Measurements from ENCODE around the gene MMRN1. TPM values are rescaled to one million over a fixed set of nuclear protein-coding genes. Genes with fewer than 3 reads are reported as not detected.
"Not testable (repeated sequence)": the region's sequence is repeated elsewhere in the genome, so short reads cannot be mapped to it uniquely, and the experiment has no call there.

Gene MMRN1
- total RNA-seq, 4 donors from 2014 or later: 3.0 to 27.9 (median 8.0) TPM

DNA sequence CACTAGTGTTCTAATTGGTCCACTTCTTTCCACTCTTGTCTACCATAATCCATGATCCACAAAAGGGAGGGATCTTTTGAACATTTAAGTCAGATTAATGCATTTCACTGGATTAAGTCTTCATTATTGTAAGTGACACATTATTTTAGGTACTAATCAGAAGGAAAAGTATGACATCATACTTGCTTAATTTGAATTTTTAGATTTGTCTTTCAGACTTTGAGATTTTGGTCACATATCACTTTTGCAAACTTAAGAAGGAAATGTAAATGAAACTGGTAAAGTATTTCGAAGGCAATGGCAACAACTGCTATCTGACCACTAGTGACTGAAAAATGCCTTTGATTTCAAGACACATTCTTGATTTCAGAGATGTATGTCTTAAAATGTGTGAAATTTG, 5.2 kb downstream of the MMRN1 start:
- no peak for DNase-seq
- H3K9me3 ChIP-seq: no peaks in the 10 kb centered on the region
- TF ChIP-seq, protein P1, sequence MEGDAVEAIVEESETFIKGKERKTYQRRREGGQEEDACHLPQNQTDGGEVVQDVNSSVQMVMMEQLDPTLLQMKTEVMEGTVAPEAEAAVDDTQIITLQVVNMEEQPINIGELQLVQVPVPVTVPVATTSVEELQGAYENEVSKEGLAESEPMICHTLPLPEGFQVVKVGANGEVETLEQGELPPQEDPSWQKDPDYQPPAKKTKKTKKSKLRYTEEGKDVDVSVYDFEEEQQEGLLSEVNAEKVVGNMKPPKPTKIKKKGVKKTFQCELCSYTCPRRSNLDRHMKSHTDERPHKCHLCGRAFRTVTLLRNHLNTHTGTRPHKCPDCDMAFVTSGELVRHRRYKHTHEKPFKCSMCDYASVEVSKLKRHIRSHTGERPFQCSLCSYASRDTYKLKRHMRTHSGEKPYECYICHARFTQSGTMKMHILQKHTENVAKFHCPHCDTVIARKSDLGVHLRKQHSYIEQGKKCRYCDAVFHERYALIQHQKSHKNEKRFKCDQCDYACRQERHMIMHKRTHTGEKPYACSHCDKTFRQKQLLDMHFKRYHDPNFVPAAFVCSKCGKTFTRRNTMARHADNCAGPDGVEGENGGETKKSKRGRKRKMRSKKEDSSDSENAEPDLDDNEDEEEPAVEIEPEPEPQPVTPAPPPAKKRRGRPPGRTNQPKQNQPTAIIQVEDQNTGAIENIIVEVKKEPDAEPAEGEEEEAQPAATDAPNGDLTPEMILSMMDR (IDR thresholded peaks at IDR 0.05): no peak
- no peak for TF ChIP-seq EP300 (IDR thresholded peaks at IDR 0.05; ENCODE audit: low read depth)
- TF ChIP-seq POLR2AphosphoS5 (IDR thresholded peaks at IDR 0.05): no peak
- TF ChIP-seq POLR2A (IDR thresholded peaks at IDR 0.05): no peak
- H3K36me3 ChIP-seq: no peaks in the 10 kb centered on the region
- WGBS, 2 donors (ENCODE audit: low coverage in 1 of 2): 78 to 93% methylated on average over 1 of the region's 1 CpG
- H3K4me1 ChIP-seq: no peaks in the 10 kb centered on the region
- no peak overlapping the region for H3K27ac ChIP-seq
- intact Hi-C loops (cut with DNase I; ENCODE audit: low total_unique reads): loop anchor here (10.0 kb wide), 1 partner anchor 675 kb away; no protein-coding TSS in a partner anchor
- in situ Hi-C loops (cut with MboI; ENCODE audit: low pct_ligation_motif_present in 1 of 4, low pct_unique_long_range_greater_than_20kb in 1 of 4, low sequenced_read_pairs in 3 of 4): loop anchor here (25.0 kb wide), 3 partner anchors 463 to 738 kb away; no protein-coding TSS in a partner anchor
- no peak overlapping the region for H3K4me3 ChIP-seq
- no peaks in the 10 kb centered on the region for H3K27me3 ChIP-seq

DNA sequence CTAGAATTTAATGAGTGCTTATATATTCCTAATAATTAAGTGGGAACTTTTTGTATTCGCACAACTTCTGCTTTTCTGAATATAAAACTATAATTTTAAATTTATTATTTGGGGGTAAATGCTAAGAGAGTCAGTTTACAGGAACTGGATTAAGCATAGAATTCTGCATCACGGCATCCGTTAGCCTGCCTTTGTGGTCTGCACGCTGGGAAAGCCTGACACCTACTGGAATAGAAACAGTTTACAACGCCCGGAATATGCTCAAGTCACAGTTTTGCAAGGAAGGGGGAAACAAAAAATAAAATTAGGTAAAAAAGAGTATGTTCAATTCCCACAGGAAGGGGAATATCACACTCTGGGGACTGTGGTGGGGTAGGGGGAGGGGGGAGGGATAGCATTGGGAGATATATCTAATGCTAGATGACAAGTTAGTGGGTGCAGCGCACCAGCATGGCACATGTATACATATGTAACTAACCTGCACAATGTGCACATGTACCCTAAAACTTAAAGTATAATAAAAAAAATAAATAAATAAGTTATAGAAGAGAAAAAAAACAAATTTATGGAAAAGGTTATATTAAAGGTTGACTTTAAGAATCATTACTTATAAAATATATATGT, 7.3 kb downstream of the MMRN1 start:
- not testable (repeated sequence) for H3K27me3 ChIP-seq, H3K27ac ChIP-seq, H3K9me3 ChIP-seq, H3K4me1 ChIP-seq, H3K4me3 ChIP-seq, H3K36me3 ChIP-seq
- TF ChIP-seq, protein P1 (IDR thresholded peaks at IDR 0.05): peak; percentile 45 to 54 (median 53)
- in situ Hi-C loops (cut with MboI; ENCODE audit: low pct_ligation_motif_present in 1 of 4, low pct_unique_long_range_greater_than_20kb in 1 of 4, low sequenced_read_pairs in 3 of 4) (loop anchor here (25.0 kb wide), 3 partner anchors 465 to 740 kb away; no protein-coding TSS in a partner anchor), intact Hi-C loops (cut with DNase I; ENCODE audit: low total_unique reads) (loop anchor here (10.0 kb wide), 1 partner anchor 677 kb away; no protein-coding TSS in a partner anchor)
- 14 to 17% methylated on average over 7 of the region's 7 CpGs for WGBS, 2 donors (ENCODE audit: low coverage in 1 of 2)
- DNase-seq: peak; percentile 30

DNA sequence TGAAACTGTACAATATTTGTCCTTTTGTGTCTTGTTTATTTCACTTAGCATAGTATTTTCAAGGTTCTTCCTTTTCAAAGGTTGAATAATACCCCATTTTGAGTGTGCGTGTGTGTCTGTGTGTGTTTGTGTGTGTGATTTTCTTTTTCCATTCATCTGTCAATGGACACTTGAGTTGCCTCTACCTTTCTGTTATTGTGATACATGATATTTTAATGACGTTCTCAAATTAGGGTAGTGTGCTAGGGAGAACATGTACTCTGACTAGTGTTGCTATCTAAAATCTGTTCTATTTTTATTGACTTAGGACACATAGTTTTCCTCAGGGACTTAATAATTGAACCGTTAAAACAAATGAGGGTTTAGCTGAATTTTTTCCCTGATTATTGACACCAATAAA, 9.9 kb downstream of the MMRN1 start:
- TF ChIP-seq EP300 (IDR thresholded peaks at IDR 0.05; ENCODE audit: low read depth): no peak
- no peak for TF ChIP-seq POLR2AphosphoS5 (IDR thresholded peaks at IDR 0.05)
- TF ChIP-seq, protein P1 (IDR thresholded peaks at IDR 0.05): no peak
- TF ChIP-seq POLR2A (IDR thresholded peaks at IDR 0.05): no peak
- Histone ChIP-seq H3K27me3 (no peaks in the 10 kb centered on the region), H3K4me3 (no peak overlapping the region), H3K27ac (no peak overlapping the region), H3K9me3 (no peaks in the 10 kb centered on the region), H3K4me1 (no peaks in the 10 kb centered on the region), H3K36me3 (no peaks in the 10 kb centered on the region)
- in situ Hi-C loops (cut with MboI; ENCODE audit: low pct_ligation_motif_present in 1 of 4, low pct_unique_long_range_greater_than_20kb in 1 of 4, low sequenced_read_pairs in 3 of 4) (loop anchor here (25.0 kb wide), 3 partner anchors 467 to 742 kb away; no protein-coding TSS in a partner anchor), intact Hi-C loops (cut with DNase I; ENCODE audit: low total_unique reads) (loop anchor here (10.0 kb wide), 1 partner anchor 680 kb away; no protein-coding TSS in a partner anchor)
- 68 to 77% methylated on average over 3 of the region's 3 CpGs for WGBS, 2 donors (ENCODE audit: low coverage in 1 of 2)
- no peak for DNase-seq

DNA sequence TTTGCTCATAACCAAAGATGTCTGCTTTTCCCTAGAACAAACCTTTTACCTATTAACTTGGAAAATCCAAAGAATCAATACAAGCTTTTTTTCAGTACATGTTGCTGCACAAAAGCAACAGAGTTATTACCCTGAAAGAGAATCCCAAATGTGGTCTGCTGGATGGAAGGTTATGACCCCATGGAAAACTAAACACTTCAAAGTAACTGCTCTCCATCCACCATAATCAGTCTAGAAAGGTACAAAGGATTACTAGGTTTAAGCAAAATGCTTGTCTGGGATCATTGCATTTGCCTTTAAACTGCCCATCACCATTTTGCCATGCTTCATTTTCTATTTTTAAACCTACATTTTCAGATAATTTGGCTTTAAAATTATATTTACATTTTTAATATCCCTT, 11.7 kb downstream of the MMRN1 start:
- intact Hi-C loops (cut with DNase I; ENCODE audit: low total_unique reads) (loop anchor here (10.0 kb wide), 1 partner anchor 682 kb away; no protein-coding TSS in a partner anchor), in situ Hi-C loops (cut with MboI; ENCODE audit: low pct_ligation_motif_present in 1 of 4, low pct_unique_long_range_greater_than_20kb in 1 of 4, low sequenced_read_pairs in 3 of 4) (loop anchor here (25.0 kb wide), 3 partner anchors 469 to 744 kb away; no protein-coding TSS in a partner anchor)
- Histone ChIP-seq H3K9me3 (no peaks in the 10 kb centered on the region), H3K27ac (no peak overlapping the region), H3K27me3 (no peaks in the 10 kb centered on the region), H3K4me3 (no peak overlapping the region), H3K4me1 (no peaks in the 10 kb centered on the region), H3K36me3 (no peaks in the 10 kb centered on the region)
- TF ChIP-seq EP300 (IDR thresholded peaks at IDR 0.05; ENCODE audit: low read depth) (no peak), POLR2AphosphoS5 (IDR thresholded peaks at IDR 0.05) (no peak), POLR2A (IDR thresholded peaks at IDR 0.05) (no peak)
- TF ChIP-seq, protein P1 (IDR thresholded peaks at IDR 0.05): no peak
- no peak for DNase-seq

Measured in transverse colon (tissue), 4 donors.